MM.1S (cell line): ENCODE measurements around the gene SHOC2.

Experiments
- EZH2 ChIP-seq: fragments of 300-600 bp; sonication (generic); optimal IDR thresholded peaks from 2 replicates; pipeline ENCODE3; 2017; ENCODE audit warnings: low read depth, mild to moderate bottlenecking, antibody characterized with exemption, low read length, mixed read lengths
- EZH2phosphoT487 ChIP-seq: fragments of 300-600 bp; sonication (generic); IDR thresholded peaks from 2 replicates; pipeline ENCODE4 v1.6.1; 2018; ENCODE audit warnings: antibody characterized with exemption, low read length
- TF ChIP-seq, protein P1 (sequence below): fragments of 300-600 bp; sonication (generic); IDR thresholded peaks from 2 replicates; pipeline ENCODE4 v1.5.1; 2016; ENCODE audit warnings: antibody characterized with exemption, low read length, mixed read lengths

DNA sequence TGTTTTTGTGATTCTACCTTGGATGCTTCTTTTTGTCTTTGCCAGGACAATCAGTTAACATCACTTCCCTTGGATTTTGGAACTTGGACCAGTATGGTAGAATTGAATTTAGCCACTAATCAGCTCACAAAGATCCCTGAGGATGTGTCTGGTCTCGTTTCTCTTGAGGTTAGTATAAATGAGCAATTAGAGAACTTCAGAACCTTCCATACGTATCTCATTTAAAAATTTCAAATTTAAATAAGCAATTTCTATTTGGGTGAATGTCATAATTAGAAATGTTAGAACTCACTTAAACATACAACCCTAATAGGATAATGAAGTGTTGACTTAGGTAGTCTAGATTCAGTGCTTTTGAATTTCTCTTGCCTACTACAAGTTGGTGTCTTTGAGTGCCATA is 88.1 kb downstream of the SHOC2 start:
- TF ChIP-seq, protein P1, sequence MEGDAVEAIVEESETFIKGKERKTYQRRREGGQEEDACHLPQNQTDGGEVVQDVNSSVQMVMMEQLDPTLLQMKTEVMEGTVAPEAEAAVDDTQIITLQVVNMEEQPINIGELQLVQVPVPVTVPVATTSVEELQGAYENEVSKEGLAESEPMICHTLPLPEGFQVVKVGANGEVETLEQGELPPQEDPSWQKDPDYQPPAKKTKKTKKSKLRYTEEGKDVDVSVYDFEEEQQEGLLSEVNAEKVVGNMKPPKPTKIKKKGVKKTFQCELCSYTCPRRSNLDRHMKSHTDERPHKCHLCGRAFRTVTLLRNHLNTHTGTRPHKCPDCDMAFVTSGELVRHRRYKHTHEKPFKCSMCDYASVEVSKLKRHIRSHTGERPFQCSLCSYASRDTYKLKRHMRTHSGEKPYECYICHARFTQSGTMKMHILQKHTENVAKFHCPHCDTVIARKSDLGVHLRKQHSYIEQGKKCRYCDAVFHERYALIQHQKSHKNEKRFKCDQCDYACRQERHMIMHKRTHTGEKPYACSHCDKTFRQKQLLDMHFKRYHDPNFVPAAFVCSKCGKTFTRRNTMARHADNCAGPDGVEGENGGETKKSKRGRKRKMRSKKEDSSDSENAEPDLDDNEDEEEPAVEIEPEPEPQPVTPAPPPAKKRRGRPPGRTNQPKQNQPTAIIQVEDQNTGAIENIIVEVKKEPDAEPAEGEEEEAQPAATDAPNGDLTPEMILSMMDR: no peak
- TF ChIP-seq EZH2: no peak
- no peak for TF ChIP-seq EZH2phosphoT487
